Osteoblast (primary cell): ENCODE data around the gene ZBTB5. TPM values are rescaled to one million over a fixed set of nuclear protein-coding genes. Genes with fewer than 3 reads are reported as not detected.
A peak's percentile ranks its signal among the peaks of the same experiment; 100 is the strongest.

Experiments
- DNase-seq: peaks from one replicate; pipeline ENCODE4 v3.0.0; 2011; ENCODE audit warnings: low spot score, mixed read lengths; ENCODE audit not compliant: insufficient read length; ENCODE audit errors: missing footprints
- H2AFZ ChIP-seq: 2 replicates; pipeline ENCODE4 v1.6.0; 2011; ENCODE audit warnings: mild to moderate bottlenecking, low read length
- H3K27ac ChIP-seq: 2 replicates; pipeline ENCODE4 v1.5.1; 2011; ENCODE audit warnings: mild to moderate bottlenecking, low read depth, low read length, moderate library complexity
- H3K27me3 ChIP-seq: 2 replicates; pipeline ENCODE4 v1.6.0; 2012; ENCODE audit warnings: mild to moderate bottlenecking, control low read depth, inconsistent platforms, low read length, moderate library complexity; ENCODE audit not compliant: insufficient read depth
- H3K36me3 ChIP-seq: 2 replicates; pipeline ENCODE4 v1.5.1; 2011; ENCODE audit warnings: mild to moderate bottlenecking, low read length, control low read depth, moderate library complexity; ENCODE audit not compliant: insufficient read depth
- H3K4me1 ChIP-seq: 2 replicates; pipeline ENCODE4 v1.5.1; 2011; ENCODE audit warnings: mild to moderate bottlenecking, low read length, control low read depth, moderate library complexity; ENCODE audit not compliant: insufficient read depth
- H3K4me2 ChIP-seq: 2 replicates; pipeline ENCODE4 v1.6.0; 2011; ENCODE audit warnings: mild to moderate bottlenecking, low read length; ENCODE audit not compliant: insufficient read depth
- H3K4me3 ChIP-seq: fragments of 200-600 bp; sonication (generic); 3 replicates; pipeline ENCODE4 v1.5.1; 2012; ENCODE audit warnings: mild to moderate bottlenecking, low read length, inconsistent platforms; ENCODE audit not compliant: insufficient read depth
- H3K79me2 ChIP-seq: 2 replicates; pipeline ENCODE4 v1.6.0; 2012; ENCODE audit warnings: mild to moderate bottlenecking, low read length, control low read depth, inconsistent platforms; ENCODE audit not compliant: insufficient read depth
- H3K9me3 ChIP-seq: 2 replicates; pipeline ENCODE4 v1.5.1; 2011; ENCODE audit warnings: low read depth, low read length, control low read depth
- H4K20me1 ChIP-seq: 2 replicates; pipeline ENCODE4 v1.6.0; 2012; ENCODE audit warnings: mild to moderate bottlenecking, low read length, control low read depth; ENCODE audit not compliant: insufficient read depth
- total RNA-seq: library from RNA; depleted of rRNA; stranded (reverse); fragments of >200 nt; gene quantifications from 2 replicates; pipeline ENCODE4 v1.2.3, GENCODE V29; 2012
- TF ChIP-seq, protein P1 (sequence below): IDR thresholded peaks from 2 replicates; pipeline ENCODE4 v1.5.1; 2011; ENCODE audit warnings: mild to moderate bottlenecking, low read depth, low read length, moderate library complexity; ENCODE audit errors: extremely low read depth

The ZBTB5 gene
- total RNA-seq, 1 donor, result 11.6 TPM

DNA sequence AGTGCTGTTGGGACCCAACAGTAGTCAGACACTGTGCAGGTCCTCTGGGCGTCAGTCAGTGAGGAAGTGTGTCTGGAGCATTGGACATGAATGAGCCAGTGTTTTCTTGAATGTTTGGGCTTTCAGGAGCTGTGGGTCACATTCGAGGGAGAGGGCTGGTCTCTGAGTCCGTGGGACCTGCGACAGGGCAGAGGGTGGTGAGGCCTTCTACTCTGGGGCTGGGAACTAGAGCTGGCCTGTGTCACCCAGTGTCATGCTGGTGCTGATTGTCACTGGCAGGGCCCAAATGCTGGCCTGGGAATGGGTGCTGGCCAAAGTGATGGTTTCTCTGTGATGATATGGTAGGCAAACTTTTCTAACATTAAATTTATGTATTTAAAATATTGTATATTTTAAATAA, 30.8 kb upstream of the ZBTB5 start:
- TF ChIP-seq, protein P1, sequence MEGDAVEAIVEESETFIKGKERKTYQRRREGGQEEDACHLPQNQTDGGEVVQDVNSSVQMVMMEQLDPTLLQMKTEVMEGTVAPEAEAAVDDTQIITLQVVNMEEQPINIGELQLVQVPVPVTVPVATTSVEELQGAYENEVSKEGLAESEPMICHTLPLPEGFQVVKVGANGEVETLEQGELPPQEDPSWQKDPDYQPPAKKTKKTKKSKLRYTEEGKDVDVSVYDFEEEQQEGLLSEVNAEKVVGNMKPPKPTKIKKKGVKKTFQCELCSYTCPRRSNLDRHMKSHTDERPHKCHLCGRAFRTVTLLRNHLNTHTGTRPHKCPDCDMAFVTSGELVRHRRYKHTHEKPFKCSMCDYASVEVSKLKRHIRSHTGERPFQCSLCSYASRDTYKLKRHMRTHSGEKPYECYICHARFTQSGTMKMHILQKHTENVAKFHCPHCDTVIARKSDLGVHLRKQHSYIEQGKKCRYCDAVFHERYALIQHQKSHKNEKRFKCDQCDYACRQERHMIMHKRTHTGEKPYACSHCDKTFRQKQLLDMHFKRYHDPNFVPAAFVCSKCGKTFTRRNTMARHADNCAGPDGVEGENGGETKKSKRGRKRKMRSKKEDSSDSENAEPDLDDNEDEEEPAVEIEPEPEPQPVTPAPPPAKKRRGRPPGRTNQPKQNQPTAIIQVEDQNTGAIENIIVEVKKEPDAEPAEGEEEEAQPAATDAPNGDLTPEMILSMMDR, result no peak
- Histone ChIP-seq H2AFZ (no peak overlapping the region), H3K4me3 (no peak overlapping the region), H3K27me3 (no peaks in the 10 kb centered on the region), H3K4me2 (no peak overlapping the region), H4K20me1 (no peaks in the 10 kb centered on the region), H3K9me3 (no peaks in the 10 kb centered on the region), H3K4me1 (peaks cover 3% of the 10 kb centered on the region), H3K36me3 (peaks cover 86% of the 10 kb centered on the region), H3K27ac (no peak overlapping the region), H3K79me2 (no peaks in the 10 kb centered on the region)
- DNase-seq, result peak; percentile 64

DNA sequence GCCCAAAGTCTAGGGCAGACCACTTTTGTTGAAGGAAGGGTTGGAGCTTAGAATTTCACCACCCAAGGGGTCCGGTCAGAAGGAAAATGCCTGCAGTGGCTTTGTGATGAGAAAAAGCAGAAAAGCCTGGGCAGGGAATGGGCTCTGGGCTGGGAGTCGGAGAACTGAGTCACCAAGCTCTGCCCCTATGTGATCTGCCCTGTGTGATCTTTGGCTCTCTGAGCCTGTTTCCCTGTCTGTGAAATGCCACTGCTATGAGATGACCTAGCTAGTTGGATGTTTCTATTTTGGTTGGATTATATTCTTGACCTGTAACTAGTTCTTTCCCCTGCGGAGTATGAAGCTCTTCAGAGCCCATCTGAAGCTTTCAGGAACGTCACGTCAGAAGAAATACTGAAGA, 30.3 kb upstream of the ZBTB5 start:
- Histone ChIP-seq H3K4me2 (no peak overlapping the region), H3K4me3 (no peak overlapping the region), H2AFZ (no peak overlapping the region), H3K79me2 (no peaks in the 10 kb centered on the region), H3K4me1 (peaks cover 3% of the 10 kb centered on the region), H3K9me3 (no peaks in the 10 kb centered on the region), H3K27me3 (no peaks in the 10 kb centered on the region), H4K20me1 (no peaks in the 10 kb centered on the region), H3K27ac (no peak overlapping the region), H3K36me3 (peaks cover 86% of the 10 kb centered on the region)
- TF ChIP-seq, protein P1, result no peak
- no peak for DNase-seq

DNA sequence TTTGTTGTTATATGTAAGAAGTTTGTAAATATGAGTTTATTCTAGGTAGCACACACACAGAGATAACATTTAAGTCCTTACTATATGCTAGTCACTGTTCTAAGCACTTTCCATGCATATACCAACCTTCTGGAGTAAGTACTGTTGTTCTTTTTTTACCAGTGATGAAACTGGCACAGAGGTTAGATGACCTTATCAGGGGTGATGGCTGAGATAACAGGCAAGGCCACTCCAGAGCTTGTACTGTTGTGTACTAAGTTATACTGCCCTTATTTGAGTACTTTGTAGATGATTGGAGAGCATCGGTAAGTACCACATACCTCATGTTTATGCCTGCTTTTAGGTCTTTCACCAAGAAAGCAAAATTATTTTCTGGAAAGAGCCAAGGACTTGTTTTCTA, 26.7 kb upstream of the ZBTB5 start:
- Histone ChIP-seq H3K4me2 (no peak overlapping the region), H3K27ac (no peak overlapping the region), H3K27me3 (no peaks in the 10 kb centered on the region), H3K9me3 (no peaks in the 10 kb centered on the region), H4K20me1 (peaks cover 6% of the 10 kb centered on the region), H3K4me3 (no peak overlapping the region), H2AFZ (no peak overlapping the region), H3K36me3 (peaks cover 80% of the 10 kb centered on the region), H3K4me1 (peaks cover 16% of the 10 kb centered on the region), H3K79me2 (peaks cover 13% of the 10 kb centered on the region)
- TF ChIP-seq, protein P1, result no peak
- DNase-seq, result no peak

DNA sequence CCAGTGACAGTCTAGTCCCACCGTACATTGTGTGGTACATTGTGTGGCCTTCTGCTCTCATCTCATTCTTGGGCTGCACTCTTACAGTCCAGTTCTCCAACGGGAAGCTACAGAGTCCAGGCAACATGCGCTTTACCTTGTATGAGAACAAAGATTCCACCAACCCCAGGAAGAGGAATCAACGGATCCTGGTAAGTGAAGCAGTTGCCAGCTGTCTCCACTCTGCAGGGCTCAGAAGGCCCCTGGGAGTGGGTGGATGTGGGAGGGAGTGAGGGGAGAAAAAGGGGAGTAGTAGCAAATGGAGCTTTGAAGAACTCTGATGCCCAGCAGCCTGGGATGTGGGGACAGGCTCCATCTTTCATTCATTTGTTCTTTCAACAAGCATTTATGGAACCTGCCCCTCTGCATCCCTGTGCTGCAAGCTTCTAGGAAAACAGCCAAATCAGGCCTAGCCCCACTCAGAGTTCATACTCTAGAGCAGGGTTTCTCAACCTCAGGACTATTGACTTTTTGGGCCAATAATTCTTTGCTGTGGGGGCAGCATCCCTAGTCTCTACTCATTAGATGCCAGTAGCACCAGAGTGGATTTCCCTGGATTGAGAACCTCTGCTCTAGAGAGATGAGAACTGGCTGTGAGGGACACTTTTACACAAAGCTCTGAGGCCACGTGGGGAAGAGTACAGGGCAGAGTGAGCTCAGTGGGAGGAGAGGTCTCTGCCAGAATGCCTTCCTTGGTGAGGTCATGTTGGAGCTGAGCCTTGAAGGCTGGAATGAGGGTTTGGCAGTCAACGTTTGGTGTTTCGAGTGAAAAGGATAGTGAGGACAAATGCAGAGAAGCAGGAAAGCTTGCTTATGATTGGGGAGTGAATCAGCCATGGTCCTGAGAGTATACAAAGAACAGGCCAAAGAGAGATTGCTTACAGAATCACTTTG, 21.6 kb upstream of the ZBTB5 start:
- H3K4me2 ChIP-seq, result peak overlapping the region; percentile 98
- H3K27me3 ChIP-seq, result peaks cover 1% of the 10 kb centered on the region
- H3K27ac ChIP-seq, result peak overlapping the region; percentile 90
- H3K9me3 ChIP-seq, result no peaks in the 10 kb centered on the region
- peaks cover 6% of the 10 kb centered on the region for H4K20me1 ChIP-seq
- TF ChIP-seq, protein P1, result no peak
- peak overlapping the region; percentile 95 for H2AFZ ChIP-seq
- peak; percentile 93 for DNase-seq
- H3K36me3 ChIP-seq, result peaks cover 35% of the 10 kb centered on the region
- H3K4me1 ChIP-seq, result peaks cover 23% of the 10 kb centered on the region
- H3K79me2 ChIP-seq, result peaks cover 21% of the 10 kb centered on the region
- peak overlapping the region; percentile 85 for H3K4me3 ChIP-seq
